CD4-positive, alpha-beta T cell treated with Interleukin-4 for 1 hour (primary cell): ENCODE results near the gene NIPSNAP2.
"Not testable (repeated sequence)": the region's sequence is repeated elsewhere in the genome, so short reads cannot be mapped to it uniquely, and the experiment has no call there.

Experiments
- DNase-seq, 2 donors: peaks; one replicate each; pipeline ENCODE4 v3.0.0-alpha.2; 2020 to 2022

NIPSNAP2 gene

GRCh38 chr7:56048245-56048644 is 83.9 kb downstream of the NIPSNAP2 start:
- DNase-seq = no peak

- not testable (repeated sequence) for DNase-seq
Measured at GRCh38 chr7:56048763-56049162, 84.4 kb downstream of the NIPSNAP2 start.
